Hippocampal formation (tissue), 2 donors: ENCODE results near the gene CDKL5.

Source experiments
- DNase-seq, 2 donors: peaks; one replicate each; lab custom pipeline; 2025; lab: John Stamatoyannopoulos, UW

The CDKL5 gene

GRCh38 chrX:18698737-18699650 lies 273.6 kb downstream of the CDKL5 start:
- DNase-seq, result no peak

- no peak for DNase-seq
Observed at GRCh38 chrX:18701621-18702361, 276.4 kb downstream of the CDKL5 start.

- no peak for DNase-seq
Observed at GRCh38 chrX:18702362-18703195, 277.2 kb downstream of the CDKL5 start.
